ENCODE results near the gene MCM3.

The MCM3 gene

GRCh38 chr6:52301326-52301725, 16.8 kb upstream of the MCM3 start:
- no peak for DNase-seq

- DNase-seq: no peak
Measured at GRCh38 chr6:52300489-52300931, 16.0 kb upstream of the MCM3 start.

GRCh38 chr6:52299653-52300052, 15.1 kb upstream of the MCM3 start:
- no peak for DNase-seq

- DNase-seq: no peak
Measured at GRCh38 chr6:52297433-52297832, 12.9 kb upstream of the MCM3 start.

- no peak for DNase-seq
Measured at GRCh38 chr6:52293067-52293466, 8.5 kb upstream of the MCM3 start.

GRCh38 chr6:52288841-52289240, 4.3 kb upstream of the MCM3 start:
- DNase-seq: no peak

- no peak for DNase-seq
Measured at GRCh38 chr6:52288216-52288615, 3.7 kb upstream of the MCM3 start.

- peak; percentile 24 for DNase-seq
Measured at GRCh38 chr6:52286798-52287432, 2.4 kb upstream of the MCM3 start.

GRCh38 chr6:52285177-52286068, 881 bp upstream of the MCM3 start:
- DNase-seq: no peak

- DNase-seq: no peak
Measured at GRCh38 chr6:52284131-52284459, 447 bp downstream of the MCM3 start.

- DNase-seq: no peak
Measured at GRCh38 chr6:52283111-52283510, 1.4 kb downstream of the MCM3 start.

- no peak for DNase-seq
Measured at GRCh38 chr6:52276130-52276529, 8.4 kb downstream of the MCM3 start.

GRCh38 chr6:52271852-52272460, 12.6 kb downstream of the MCM3 start:
- no peak for DNase-seq

GRCh38 chr6:52263709-52264540, 20.6 kb downstream of the MCM3 start:
- DNase-seq: peak; percentile 56

GRCh38 chr6:52262620-52263344, 21.8 kb downstream of the MCM3 start:
- DNase-seq: no peak

GRCh38 chr6:52261229-52261628, 23.3 kb downstream of the MCM3 start:
- DNase-seq: no peak

GRCh38 chr6:52260634-52261033, 23.9 kb downstream of the MCM3 start:
- DNase-seq: no peak

- no peak for DNase-seq
Measured at GRCh38 chr6:52255434-52255833, 29.1 kb downstream of the MCM3 start.

GRCh38 chr6:52254731-52255378, 29.7 kb downstream of the MCM3 start:
- no peak for DNase-seq

GRCh38 chr6:52253494-52253893, 31.0 kb downstream of the MCM3 start:
- no peak for DNase-seq

GRCh38 chr6:52251113-52251512, 33.4 kb downstream of the MCM3 start:
- no peak for DNase-seq

GRCh38 chr6:52249078-52249477, 35.5 kb downstream of the MCM3 start:
- no peak for DNase-seq

Measured in GDM1 (cell line).